ENCODE data around the gene MOCS1. TPM values are rescaled to one million over a fixed set of nuclear protein-coding genes. Genes with fewer than 3 reads are reported as not detected.

Gene MOCS1
- total and polyA plus RNA-seq, 11 donors = 16.4 to 40.3 (median 25.4) TPM

DNA sequence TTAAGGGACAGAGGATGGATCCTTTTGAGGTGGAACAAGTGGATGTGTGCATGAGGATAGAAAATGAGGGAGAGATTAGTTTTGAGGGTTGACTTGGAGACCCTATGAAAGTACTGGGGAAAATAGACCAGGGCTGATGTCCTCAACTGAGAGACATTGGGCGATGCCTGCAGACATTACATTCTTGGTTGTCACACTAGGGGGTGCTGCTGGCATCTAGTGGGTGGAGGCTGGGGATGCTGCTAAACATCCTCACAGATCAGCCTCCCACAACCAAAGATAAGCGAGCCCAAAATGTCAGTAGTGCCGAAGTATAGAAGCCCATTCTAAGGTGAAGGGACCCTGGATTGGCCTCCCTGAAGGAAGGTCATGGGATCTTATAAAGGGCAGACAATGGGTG lies 63.3 kb downstream of the MOCS1 start:
- Histone ChIP-seq H3K36me3 (peaks cover 0 to 83% (median 45%) of the 10 kb centered on the region in 9 donors), H3K27me3 (no peaks in the 10 kb centered on the region), H3K27ac (no peak overlapping the region), H3K4me1 (no peaks in the 10 kb centered on the region), H3K9me3 (no peaks in the 10 kb centered on the region), H3K4me3 (no peak overlapping the region)
- intact Hi-C loops (cut with DNase I) = no loop called here
- DNase-seq (no peak), ATAC-seq (no peak)
- TF ChIP-seq POLR2A (IDR thresholded peaks at IDR 0.05) = no peak
- TF ChIP-seq, protein P1, sequence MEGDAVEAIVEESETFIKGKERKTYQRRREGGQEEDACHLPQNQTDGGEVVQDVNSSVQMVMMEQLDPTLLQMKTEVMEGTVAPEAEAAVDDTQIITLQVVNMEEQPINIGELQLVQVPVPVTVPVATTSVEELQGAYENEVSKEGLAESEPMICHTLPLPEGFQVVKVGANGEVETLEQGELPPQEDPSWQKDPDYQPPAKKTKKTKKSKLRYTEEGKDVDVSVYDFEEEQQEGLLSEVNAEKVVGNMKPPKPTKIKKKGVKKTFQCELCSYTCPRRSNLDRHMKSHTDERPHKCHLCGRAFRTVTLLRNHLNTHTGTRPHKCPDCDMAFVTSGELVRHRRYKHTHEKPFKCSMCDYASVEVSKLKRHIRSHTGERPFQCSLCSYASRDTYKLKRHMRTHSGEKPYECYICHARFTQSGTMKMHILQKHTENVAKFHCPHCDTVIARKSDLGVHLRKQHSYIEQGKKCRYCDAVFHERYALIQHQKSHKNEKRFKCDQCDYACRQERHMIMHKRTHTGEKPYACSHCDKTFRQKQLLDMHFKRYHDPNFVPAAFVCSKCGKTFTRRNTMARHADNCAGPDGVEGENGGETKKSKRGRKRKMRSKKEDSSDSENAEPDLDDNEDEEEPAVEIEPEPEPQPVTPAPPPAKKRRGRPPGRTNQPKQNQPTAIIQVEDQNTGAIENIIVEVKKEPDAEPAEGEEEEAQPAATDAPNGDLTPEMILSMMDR (IDR thresholded peaks at IDR 0.05) = no peak
- 93 to 100% (median 96%) methylated on average over 3 of the region's 3 CpGs for WGBS, 4 donors

DNA sequence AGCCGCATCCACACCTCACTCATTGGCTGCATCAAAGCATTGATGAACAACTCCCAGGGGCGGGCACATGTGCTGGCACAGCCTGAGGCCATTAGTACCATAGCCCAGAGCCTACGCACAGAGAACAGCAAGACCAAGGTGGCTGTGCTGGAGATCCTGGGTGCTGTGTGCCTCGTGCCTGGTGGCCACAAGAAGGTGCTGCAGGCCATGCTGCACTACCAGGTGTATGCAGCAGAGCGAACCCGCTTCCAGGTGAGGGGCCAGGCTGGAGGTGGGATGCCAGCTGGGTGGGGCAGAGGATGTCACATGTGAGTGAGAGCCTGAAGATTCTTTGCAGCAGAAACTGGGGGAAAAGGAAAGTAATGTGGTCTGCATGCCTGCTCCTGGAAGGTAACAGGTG lies 66.7 kb downstream of the MOCS1 start:
- DNase-seq = no peak
- 82 to 94% (median 84%) methylated on average over 5 to 6 of the region's 6 CpGs for WGBS, 4 donors
- intact Hi-C loops (cut with DNase I) = loop anchor here in 1 of 10 donors (10.0 kb wide), 1 partner anchor 437 kb away; no protein-coding TSS in a partner anchor
- peaks cover 0 to 5% (median 0%) of the 10 kb centered on the region in 12 donors for H3K4me1 ChIP-seq
- peaks cover 0 to 52% (median 28%) of the 10 kb centered on the region in 9 donors for H3K36me3 ChIP-seq
- H3K9me3 ChIP-seq = no peaks in the 10 kb centered on the region
- H3K27ac ChIP-seq = no peak overlapping the region
- H3K4me3 ChIP-seq = no peak overlapping the region
- no peaks in the 10 kb centered on the region for H3K27me3 ChIP-seq
- TF ChIP-seq POLR2A (IDR thresholded peaks at IDR 0.05) = no peak
- TF ChIP-seq, protein P1 (IDR thresholded peaks at IDR 0.05) = no peak
- no peak for ATAC-seq

DNA sequence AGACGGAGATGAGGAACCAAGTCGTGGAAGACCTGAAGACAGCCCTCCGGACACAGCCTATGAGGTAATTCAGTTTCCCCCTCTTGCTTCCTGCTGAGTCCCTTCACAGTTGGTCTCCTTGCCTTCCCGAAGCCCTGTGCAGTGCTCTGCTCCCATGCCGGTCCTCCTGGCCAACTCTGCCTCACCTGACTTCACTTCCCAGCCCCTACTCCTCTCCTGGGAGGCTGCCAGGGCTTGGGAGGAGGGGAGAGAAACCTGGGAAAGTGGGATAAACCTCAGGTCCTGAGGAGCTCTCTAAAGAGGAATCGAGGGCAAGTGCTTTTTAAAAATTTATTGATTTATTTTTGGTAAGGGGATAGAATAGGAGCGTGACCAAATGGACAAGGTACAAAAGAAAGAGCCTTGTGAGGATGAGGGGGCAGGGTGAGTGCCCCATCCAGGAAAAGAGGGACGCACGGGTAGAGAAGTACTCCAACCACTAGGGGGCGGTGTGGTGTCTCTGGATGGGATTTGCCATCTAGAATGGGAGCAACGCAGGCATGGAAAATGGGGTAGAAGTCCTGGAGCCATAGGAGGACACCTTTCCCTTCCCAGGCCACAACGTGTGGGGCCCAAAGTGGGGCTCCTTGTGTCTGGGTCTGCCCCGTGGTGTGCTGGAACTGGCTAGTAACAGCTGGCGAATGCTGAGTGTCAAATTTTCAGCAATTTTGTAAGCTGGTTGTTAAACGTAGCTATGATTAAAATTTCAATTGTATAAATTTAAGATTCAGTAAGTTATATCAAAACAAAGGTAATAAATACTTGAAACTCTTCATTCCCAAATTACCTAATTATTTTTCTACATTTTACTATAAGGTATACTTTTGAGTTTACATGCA lies 69.0 kb downstream of the MOCS1 start:
- Histone ChIP-seq H3K4me1 (peaks cover 0 to 16% (median 0%) of the 10 kb centered on the region in 12 donors), H3K4me3 (no peak overlapping the region), H3K27ac (no peak overlapping the region), H3K27me3 (no peaks in the 10 kb centered on the region), H3K36me3 (peaks cover 0 to 48% (median 15%) of the 10 kb centered on the region in 9 donors), H3K9me3 (no peaks in the 10 kb centered on the region)
- TF ChIP-seq, protein P1 (IDR thresholded peaks at IDR 0.05) = peak; percentile 57 to 87 (median 80)
- TF ChIP-seq POLR2A (IDR thresholded peaks at IDR 0.05) = no peak
- DNase-seq (peak; percentile 65 to 76 (median 73)), ATAC-seq (peak in 3 of 4 donors; percentile 51 to 67 (median 60))
- intact Hi-C loops (cut with DNase I) = loop anchor here in 1 of 10 donors (10.0 kb wide), 1 partner anchor 440 kb away; no protein-coding TSS in a partner anchor
- WGBS, 4 donors = 46 to 49% (median 46%) methylated on average over 15 of the region's 15 CpGs

DNA sequence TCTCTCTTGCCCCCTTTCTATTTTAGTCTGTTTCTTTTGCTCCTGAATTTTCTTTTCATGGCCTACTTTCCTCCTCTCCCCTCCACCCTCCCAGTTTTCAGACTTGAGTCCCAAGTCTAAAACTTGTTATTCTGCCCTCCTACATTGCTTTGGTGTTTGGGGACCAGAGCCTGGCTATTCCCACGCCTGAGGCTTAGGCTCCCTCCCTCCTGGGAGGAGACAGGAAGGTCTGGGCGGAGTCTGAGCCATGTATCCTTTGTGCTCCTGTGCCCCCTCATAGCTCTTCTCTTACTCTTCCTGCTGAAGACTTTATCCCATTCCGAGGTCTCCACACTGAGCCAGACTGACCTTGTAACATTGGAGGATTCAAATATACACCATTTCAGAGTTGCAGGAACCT lies 72.6 kb downstream of the MOCS1 start:
- 51 to 71% (median 58%) methylated on average over 3 of the region's 3 CpGs for WGBS, 4 donors
- intact Hi-C loops (cut with DNase I) = loop anchor here in 3 of 10 donors (5.0 to 10.0 kb wide), 3 partner anchors 39 to 443 kb away; partner anchors contain the start of gene DAAM2 (in 1 of the 3)
- DNase-seq (peak in 2 of 5 donors; percentile 50 to 57), ATAC-seq (peak; percentile 38 to 72 (median 60))
- peak overlapping the region in 6 of 12 donors; percentile 8 to 49 (median 32) for H3K27ac ChIP-seq
- H3K27me3 ChIP-seq = no peaks in the 10 kb centered on the region
- no peaks in the 10 kb centered on the region for H3K9me3 ChIP-seq
- H3K4me3 ChIP-seq = no peak overlapping the region
- peaks cover 0 to 20% (median 0%) of the 10 kb centered on the region in 12 donors for H3K4me1 ChIP-seq
- TF ChIP-seq POLR2A (IDR thresholded peaks at IDR 0.05) = no peak
- TF ChIP-seq, protein P1 (IDR thresholded peaks at IDR 0.05) = no peak
- H3K36me3 ChIP-seq = peaks cover 0 to 45% (median 6%) of the 10 kb centered on the region in 9 donors
